ENCODE data around the gene ACADVL.
A peak's percentile ranks its signal among the peaks of the same experiment; 100 is the strongest.

Gene ACADVL

DNA sequence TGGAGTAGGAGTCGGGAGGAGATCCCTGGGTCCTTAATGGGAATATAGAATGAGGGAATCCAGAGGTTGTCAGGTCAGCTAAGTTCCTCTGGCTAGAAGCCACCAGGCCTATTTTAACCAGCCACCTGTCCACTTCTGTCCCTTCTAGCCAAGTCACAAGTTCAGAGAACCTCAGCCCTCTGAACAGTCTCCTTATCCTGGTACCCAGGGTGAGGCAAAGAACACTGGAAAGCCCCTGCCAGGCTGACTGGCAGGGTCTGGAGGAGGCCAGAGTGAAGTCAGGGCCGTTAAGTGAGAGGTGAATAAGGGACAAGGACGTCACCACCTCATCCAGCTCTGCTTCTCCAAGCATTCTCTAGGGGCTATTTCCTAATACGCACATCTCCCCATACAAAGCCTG is 29.1 kb downstream of the ACADVL start:
- peaks cover 46% of the 10 kb centered on the region for H3K79me2 ChIP-seq
- H3K9me3 ChIP-seq (ENCODE audit: control insufficient read depth, low read length): no peaks in the 10 kb centered on the region
- H3K4me3 ChIP-seq (ENCODE audit: low read depth, low read length): no peak overlapping the region
- peaks cover 20% of the 10 kb centered on the region for H3K4me1 ChIP-seq
- no peaks in the 10 kb centered on the region for H3K36me3 ChIP-seq (ENCODE audit: control insufficient read depth, insufficient read depth, low read length)
- no peak overlapping the region for H2AFZ ChIP-seq
- TF ChIP-seq, protein P1, sequence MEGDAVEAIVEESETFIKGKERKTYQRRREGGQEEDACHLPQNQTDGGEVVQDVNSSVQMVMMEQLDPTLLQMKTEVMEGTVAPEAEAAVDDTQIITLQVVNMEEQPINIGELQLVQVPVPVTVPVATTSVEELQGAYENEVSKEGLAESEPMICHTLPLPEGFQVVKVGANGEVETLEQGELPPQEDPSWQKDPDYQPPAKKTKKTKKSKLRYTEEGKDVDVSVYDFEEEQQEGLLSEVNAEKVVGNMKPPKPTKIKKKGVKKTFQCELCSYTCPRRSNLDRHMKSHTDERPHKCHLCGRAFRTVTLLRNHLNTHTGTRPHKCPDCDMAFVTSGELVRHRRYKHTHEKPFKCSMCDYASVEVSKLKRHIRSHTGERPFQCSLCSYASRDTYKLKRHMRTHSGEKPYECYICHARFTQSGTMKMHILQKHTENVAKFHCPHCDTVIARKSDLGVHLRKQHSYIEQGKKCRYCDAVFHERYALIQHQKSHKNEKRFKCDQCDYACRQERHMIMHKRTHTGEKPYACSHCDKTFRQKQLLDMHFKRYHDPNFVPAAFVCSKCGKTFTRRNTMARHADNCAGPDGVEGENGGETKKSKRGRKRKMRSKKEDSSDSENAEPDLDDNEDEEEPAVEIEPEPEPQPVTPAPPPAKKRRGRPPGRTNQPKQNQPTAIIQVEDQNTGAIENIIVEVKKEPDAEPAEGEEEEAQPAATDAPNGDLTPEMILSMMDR (IDR thresholded peaks at IDR 0.05): no peak
- H3K4me2 ChIP-seq (ENCODE audit: low read length): no peak overlapping the region
- H3K9ac ChIP-seq: no peak overlapping the region
- H3K27ac ChIP-seq: no peak overlapping the region
- H3K27me3 ChIP-seq (ENCODE audit: control insufficient read depth, insufficient read depth, low read length): no peaks in the 10 kb centered on the region

DNA sequence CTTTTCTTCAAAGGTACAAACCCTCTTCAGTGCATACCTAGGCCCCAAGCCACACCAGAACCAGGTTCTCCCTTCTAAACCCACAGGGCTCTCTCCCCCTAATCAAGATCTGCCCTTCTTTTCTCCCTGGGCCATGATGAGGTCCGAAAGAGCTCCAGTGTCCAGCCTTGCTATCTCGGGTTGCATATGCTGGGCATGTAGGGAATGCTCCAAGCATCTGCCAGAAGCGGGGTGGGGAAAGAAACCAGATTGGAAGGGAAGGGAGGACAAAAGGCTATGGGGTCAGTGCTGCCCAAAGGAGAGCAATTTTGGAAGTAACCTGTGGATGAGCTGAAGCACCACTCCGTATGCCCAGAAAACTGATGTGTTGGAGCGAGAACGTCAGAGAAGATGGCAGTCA is 29.5 kb downstream of the ACADVL start:
- H2AFZ ChIP-seq: no peak overlapping the region
- no peak overlapping the region for H3K27ac ChIP-seq
- no peaks in the 10 kb centered on the region for H3K9me3 ChIP-seq (ENCODE audit: control insufficient read depth, low read length)
- H3K9ac ChIP-seq: no peak overlapping the region
- TF ChIP-seq, protein P1 (IDR thresholded peaks at IDR 0.05): no peak
- no peak overlapping the region for H3K4me3 ChIP-seq (ENCODE audit: low read depth, low read length)
- no peaks in the 10 kb centered on the region for H3K36me3 ChIP-seq (ENCODE audit: control insufficient read depth, insufficient read depth, low read length)
- H3K79me2 ChIP-seq: peaks cover 48% of the 10 kb centered on the region
- H3K4me1 ChIP-seq: peaks cover 20% of the 10 kb centered on the region
- no peak overlapping the region for H3K4me2 ChIP-seq (ENCODE audit: low read length)
- no peaks in the 10 kb centered on the region for H3K27me3 ChIP-seq (ENCODE audit: control insufficient read depth, insufficient read depth, low read length)

DNA sequence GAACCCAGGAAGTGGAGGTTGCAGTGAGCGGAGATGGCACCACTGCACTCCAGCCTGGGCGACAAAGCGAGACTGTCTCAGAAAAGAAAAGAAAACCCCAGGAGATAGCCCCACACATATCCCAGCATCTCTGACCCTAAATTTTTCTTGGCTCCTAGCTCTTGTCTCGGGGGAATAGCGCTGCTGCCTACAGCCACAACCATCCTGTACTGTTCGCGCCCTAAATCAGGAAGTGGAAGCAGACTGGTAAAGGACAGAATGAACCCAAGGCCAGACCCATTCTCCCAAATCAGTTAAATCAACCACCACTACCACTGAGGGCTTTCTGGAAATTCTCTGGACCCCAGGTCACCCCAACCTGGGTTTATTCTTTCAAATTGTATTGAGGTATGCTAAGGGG is 30.1 kb downstream of the ACADVL start:
- Histone ChIP-seq H3K9ac (no peak overlapping the region), H3K4me3 (ENCODE audit: low read depth, low read length) (peak overlapping the region; percentile 89)
- TF ChIP-seq, protein P1 (IDR thresholded peaks at IDR 0.05): no peak

DNA sequence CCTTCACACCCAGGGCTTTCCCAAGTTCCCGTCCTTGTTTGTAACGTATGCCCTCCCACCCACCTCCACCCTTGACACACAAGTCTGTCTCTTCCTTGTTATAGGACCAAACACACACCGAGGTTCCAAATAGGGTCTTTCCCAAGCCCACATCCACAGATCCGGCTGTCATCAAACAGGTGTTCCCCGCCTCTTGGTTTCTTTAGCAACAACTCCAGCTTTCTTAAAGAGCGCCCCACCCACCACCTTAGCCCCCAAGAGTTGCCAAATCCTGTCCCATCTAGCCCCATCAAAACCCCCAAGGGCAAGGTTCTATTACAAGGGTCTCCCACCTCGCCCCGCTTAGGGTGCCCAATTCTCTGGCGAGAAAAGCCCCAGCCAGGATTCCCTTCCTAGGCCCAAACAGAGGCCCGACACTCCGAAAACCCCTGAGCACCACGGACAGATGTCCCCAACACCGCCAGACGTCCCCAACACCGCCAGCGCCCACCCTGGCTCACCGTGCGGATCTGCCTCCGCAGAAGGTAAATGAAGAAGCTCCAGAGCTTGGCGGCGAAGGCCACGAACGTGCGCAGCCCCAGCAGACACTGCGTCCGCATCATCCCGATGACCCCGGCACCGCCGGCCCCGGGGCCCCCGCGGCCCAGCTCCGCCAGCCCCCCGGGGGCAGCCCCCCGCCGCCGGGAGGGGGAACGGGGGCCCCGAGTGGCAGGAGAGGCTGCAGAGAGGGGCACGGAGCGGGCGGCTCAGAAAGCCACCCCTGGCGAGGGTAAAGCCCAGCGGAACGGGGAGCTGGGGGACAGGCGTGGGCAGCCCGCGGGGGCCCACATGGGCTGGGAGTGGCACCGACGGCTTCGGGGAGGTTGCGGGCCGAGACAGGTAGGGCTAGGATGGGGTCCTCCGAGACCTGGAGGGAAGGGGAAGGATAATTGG is 31.2 kb downstream of the ACADVL start:
- Histone ChIP-seq H3K79me2 (peaks cover 50% of the 10 kb centered on the region), H3K4me2 (ENCODE audit: low read length) (peak overlapping the region; percentile 95), H3K36me3 (ENCODE audit: control insufficient read depth, insufficient read depth, low read length) (no peaks in the 10 kb centered on the region), H3K27me3 (ENCODE audit: control insufficient read depth, insufficient read depth, low read length) (no peaks in the 10 kb centered on the region), H3K4me1 (peaks cover 20% of the 10 kb centered on the region), H3K9me3 (ENCODE audit: control insufficient read depth, low read length) (no peaks in the 10 kb centered on the region), H3K9ac (peak overlapping the region; percentile 21), H3K4me3 (ENCODE audit: low read depth, low read length) (peak overlapping the region; percentile 89), H3K27ac (peak overlapping the region; percentile 94), H2AFZ (peak overlapping the region; percentile 61)
- TF ChIP-seq, protein P1 (IDR thresholded peaks at IDR 0.05): no peak

More for the DNA sequence above, 30.1 kb downstream of the ACADVL start:
- peaks cover 20% of the 10 kb centered on the region for H3K4me1 ChIP-seq
- no peaks in the 10 kb centered on the region for H3K36me3 ChIP-seq (ENCODE audit: control insufficient read depth, insufficient read depth, low read length)
- no peak overlapping the region for H2AFZ ChIP-seq
- no peak overlapping the region for H3K27ac ChIP-seq
- H3K27me3 ChIP-seq (ENCODE audit: control insufficient read depth, insufficient read depth, low read length): no peaks in the 10 kb centered on the region
- H3K9me3 ChIP-seq (ENCODE audit: control insufficient read depth, low read length): no peaks in the 10 kb centered on the region
- H3K79me2 ChIP-seq: peaks cover 50% of the 10 kb centered on the region
- H3K4me2 ChIP-seq (ENCODE audit: low read length): peak overlapping the region; percentile 95

All from parathyroid adenoma (tissue), 2 donors.